Tibial artery (tissue), 4 donors: ENCODE results near the gene KIFC3.

Source experiments
- DNase-seq, 2 donors: peaks; one replicate each; pipeline ENCODE4 v3.0.0-alpha.2; 2019
- H3K27ac ChIP-seq, 2 donors: fragments of 200-600 bp; sonication (generic) in 1 of 2; 1 replicate in 1 of 2; 2 replicates in 1 of 2; pipeline ENCODE4 v1.5.1; 2018 to 2019; ENCODE audit warnings: mild to moderate bottlenecking in 1 of 2
- H3K27me3 ChIP-seq, 2 donors: fragments of 200-600 bp; sonication (generic) in 1 of 2; one replicate each; pipeline versions ENCODE4 v1.5.1 to v1.6.0; 2016 to 2019
- H3K36me3 ChIP-seq, 3 donors: fragments of 200-600 bp; sonication (generic) in 2 of 3; one replicate each; pipeline ENCODE4 v1.5.1; 2016 to 2019; ENCODE audit warnings: mild to moderate bottlenecking in 2 of 3
- H3K4me1 ChIP-seq, 4 donors: fragments of 200-600 bp; sonication (generic) in 2 of 4; 1 replicate in 3 of 4; 2 replicates in 1 of 4; pipeline ENCODE4 v1.5.1; 2016 to 2019
- H3K4me3 ChIP-seq, 2 donors: fragments of 200-600 bp; sonication (generic) in 1 of 2; 1 replicate in 1 of 2; 2 replicates in 1 of 2; pipeline ENCODE4 v1.5.1; 2018 to 2019; ENCODE audit warnings: mild to moderate bottlenecking in 2 of 2
- H3K9me3 ChIP-seq, 3 donors: fragments of 200-600 bp; sonication (generic) in 1 of 3; one replicate each; pipeline ENCODE4 v1.5.1; 2016 to 2019
- intact Hi-C: fragments of 100-400 bp; cut with DNase I; formaldehyde crosslinking; loops from one replicate; pipeline ENCODE4 v1.15.0; 2023; ENCODE audit warnings: low total_unique reads
- TF ChIP-seq, protein P1 (sequence below), 2 experiments: fragments of 200-600 bp in 1 of 2; fragments of 450-650 bp in 1 of 2; IDR thresholded peaks; one replicate each; pipeline ENCODE4 v1.5.1; 2017 to 2019; ENCODE audit warnings: antibody characterized with exemption in 2 of 2, mild to moderate bottlenecking in 1 of 2, moderate library complexity in 1 of 2

KIFC3 gene

DNA sequence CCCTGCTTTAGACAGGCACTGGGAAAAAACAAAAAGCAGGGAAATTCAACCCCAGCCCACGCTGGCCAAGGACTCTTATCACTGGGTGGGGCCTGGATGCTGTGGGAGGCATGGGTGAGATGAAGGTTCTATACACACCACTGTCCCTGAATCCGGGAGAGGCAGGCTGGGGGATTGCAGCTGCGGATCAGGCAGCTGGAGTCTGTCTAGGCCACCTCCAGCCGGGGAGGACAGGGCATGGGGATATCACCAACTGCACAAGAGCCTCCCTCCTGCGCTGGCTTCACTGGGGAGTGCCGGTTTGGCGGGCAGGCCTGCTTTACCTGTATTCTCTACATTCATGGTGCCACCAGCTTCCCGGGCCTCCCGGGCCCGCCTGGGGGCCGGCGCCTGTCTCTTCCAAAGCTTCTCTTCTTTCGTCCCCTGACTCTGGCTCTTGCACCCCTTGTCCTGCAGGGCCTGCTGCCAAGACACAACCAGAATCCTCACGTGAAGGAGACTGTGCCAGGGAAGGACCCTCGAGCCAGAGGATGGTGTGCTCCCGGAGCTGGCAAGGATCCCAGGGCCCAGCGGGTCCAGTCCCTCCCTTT is 13.9 kb downstream of the KIFC3 start:
- intact Hi-C loops: no loop called here
- Histone ChIP-seq H3K9me3 (no peaks in the 10 kb centered on the region), H3K4me3 (no peak overlapping the region), H3K27me3 (no peaks in the 10 kb centered on the region), H3K27ac (no peak overlapping the region), H3K4me1 (peaks cover 0 to 12% (median 3%) of the 10 kb centered on the region in 4 donors), H3K36me3 (peaks cover 0 to 70% (median 34%) of the 10 kb centered on the region in 3 donors)
- TF ChIP-seq, protein P1, sequence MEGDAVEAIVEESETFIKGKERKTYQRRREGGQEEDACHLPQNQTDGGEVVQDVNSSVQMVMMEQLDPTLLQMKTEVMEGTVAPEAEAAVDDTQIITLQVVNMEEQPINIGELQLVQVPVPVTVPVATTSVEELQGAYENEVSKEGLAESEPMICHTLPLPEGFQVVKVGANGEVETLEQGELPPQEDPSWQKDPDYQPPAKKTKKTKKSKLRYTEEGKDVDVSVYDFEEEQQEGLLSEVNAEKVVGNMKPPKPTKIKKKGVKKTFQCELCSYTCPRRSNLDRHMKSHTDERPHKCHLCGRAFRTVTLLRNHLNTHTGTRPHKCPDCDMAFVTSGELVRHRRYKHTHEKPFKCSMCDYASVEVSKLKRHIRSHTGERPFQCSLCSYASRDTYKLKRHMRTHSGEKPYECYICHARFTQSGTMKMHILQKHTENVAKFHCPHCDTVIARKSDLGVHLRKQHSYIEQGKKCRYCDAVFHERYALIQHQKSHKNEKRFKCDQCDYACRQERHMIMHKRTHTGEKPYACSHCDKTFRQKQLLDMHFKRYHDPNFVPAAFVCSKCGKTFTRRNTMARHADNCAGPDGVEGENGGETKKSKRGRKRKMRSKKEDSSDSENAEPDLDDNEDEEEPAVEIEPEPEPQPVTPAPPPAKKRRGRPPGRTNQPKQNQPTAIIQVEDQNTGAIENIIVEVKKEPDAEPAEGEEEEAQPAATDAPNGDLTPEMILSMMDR (IDR thresholded peaks at IDR 0.05): no peak
- no peak for DNase-seq

DNA sequence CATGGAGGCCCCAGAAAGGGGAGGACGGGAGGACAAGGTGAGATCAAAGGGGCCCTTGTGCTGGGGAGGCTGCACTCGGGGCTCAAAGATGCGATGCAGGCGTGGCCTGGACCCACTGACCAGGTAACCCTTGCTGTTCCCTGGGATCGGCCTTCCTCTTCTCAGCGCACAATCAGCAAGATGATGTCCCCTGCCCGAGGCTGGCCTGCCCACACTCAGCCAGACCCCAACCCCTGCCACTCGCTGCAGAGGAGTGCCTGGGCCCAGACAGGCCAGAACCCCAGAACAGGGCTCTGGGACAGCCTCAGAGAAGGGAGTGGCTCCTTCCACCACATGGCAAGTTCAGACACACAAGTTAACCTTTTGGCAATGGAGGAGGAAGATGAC is 14.8 kb downstream of the KIFC3 start:
- DNase-seq: no peak
- no peak overlapping the region for H3K4me3 ChIP-seq
- no peak overlapping the region for H3K27ac ChIP-seq
- intact Hi-C loops: no loop called here
- no peaks in the 10 kb centered on the region for H3K9me3 ChIP-seq
- TF ChIP-seq, protein P1 (IDR thresholded peaks at IDR 0.05): no peak
- no peaks in the 10 kb centered on the region for H3K27me3 ChIP-seq
- peaks cover 0 to 64% (median 32%) of the 10 kb centered on the region in 3 donors for H3K36me3 ChIP-seq
- peaks cover 0 to 12% (median 3%) of the 10 kb centered on the region in 4 donors for H3K4me1 ChIP-seq

DNA sequence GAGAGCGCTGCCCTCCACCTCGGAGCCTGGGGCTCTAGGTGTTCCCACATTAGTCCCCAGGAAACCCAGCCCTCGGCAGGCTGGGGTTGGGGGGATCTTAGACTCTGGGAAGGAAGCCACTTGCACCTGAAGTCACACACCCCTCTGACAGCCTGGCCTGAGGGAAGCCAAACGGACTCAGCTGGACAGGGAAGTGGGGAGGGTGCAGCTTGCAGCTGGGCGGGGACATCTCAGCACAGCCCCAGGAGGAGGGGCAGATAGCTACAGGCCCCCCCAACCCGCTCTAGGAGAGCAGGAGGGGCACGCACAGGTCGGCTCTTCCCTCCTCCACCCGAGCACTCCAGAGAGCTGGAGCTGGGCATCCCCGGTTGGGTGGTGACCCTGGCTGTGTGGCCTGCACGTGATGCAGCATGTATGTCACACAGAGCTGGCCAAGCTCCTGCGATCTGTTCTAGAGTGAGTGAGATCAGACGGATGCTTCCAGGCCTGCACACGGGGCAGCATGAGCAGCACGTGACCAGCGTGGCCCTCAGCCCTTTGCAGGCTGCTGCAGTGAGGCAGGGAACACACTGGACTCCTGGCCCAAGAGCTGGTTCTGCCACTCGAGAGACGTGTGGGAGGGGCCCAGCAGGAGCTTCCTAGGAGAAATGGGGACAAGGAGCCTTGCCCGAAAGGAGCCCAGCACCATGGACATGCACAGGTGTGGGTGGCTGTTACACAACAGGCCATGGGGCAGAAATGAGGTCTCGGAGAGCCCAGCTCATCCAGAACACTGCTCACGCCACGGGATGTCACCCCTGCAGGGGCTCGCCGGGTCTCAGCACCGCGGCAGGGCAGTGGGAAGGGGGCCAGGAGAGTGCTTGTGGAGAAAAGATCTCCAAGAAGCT is 15.4 kb downstream of the KIFC3 start:
- intact Hi-C loops: no loop called here
- H3K4me1 ChIP-seq: peaks cover 0 to 12% (median 3%) of the 10 kb centered on the region in 4 donors
- TF ChIP-seq, protein P1 (IDR thresholded peaks at IDR 0.05): no peak
- H3K36me3 ChIP-seq: peaks cover 0 to 60% (median 32%) of the 10 kb centered on the region in 3 donors
- H3K27me3 ChIP-seq: no peaks in the 10 kb centered on the region
- no peak for DNase-seq
- H3K4me3 ChIP-seq: no peak overlapping the region
- H3K27ac ChIP-seq: no peak overlapping the region
- no peaks in the 10 kb centered on the region for H3K9me3 ChIP-seq

DNA sequence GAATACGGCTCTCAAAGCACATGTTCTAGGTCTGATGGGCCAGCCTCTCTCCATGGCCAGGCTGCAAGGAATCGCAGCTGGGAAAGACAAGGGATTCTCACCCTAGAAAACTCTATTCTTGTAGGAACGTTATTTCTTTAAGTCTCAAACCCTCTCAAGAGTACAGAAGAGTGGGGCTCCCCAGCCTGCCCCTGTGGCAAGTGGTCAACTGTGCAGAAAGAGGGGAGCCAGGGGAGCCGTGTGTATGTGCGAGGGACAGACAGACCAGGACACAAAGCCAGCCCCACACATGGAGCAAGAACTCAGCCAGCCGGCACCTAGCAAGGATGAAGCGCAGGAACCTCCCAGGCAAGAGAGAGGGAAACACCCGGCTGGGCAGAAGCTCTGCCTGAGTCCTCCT is 16.4 kb downstream of the KIFC3 start:
- H3K27ac ChIP-seq: no peak overlapping the region
- no peaks in the 10 kb centered on the region for H3K27me3 ChIP-seq
- H3K4me3 ChIP-seq: no peak overlapping the region
- peaks cover 0 to 51% (median 32%) of the 10 kb centered on the region in 3 donors for H3K36me3 ChIP-seq
- H3K4me1 ChIP-seq: peaks cover 0 to 4% (median 0%) of the 10 kb centered on the region in 4 donors
- intact Hi-C loops: no loop called here
- no peaks in the 10 kb centered on the region for H3K9me3 ChIP-seq
- no peak for DNase-seq
- TF ChIP-seq, protein P1 (IDR thresholded peaks at IDR 0.05): no peak

DNA sequence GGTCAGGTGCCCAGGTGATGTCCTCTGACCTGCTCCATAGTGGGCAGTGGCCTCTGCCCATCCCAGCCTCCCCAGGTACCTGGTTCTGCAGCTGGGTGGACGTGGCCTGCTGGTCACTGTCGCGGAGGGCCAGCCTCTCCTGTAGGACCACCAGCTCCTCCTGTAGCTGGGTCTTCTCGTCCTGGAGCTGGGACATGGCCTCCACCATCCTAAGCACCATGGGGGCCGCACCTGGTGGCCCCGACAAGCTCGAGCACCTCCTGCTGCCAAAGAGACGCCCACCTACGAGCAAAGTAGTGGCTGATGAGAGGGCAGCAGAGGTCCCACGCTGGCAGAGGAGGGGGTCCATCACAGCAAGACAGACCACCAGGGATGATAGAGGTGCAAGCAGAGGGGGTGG is 16.9 kb downstream of the KIFC3 start:
- peaks cover 0 to 46% (median 32%) of the 10 kb centered on the region in 3 donors for H3K36me3 ChIP-seq
- no peaks in the 10 kb centered on the region for H3K9me3 ChIP-seq
- intact Hi-C loops: no loop called here
- no peaks in the 10 kb centered on the region for H3K27me3 ChIP-seq
- TF ChIP-seq, protein P1 (IDR thresholded peaks at IDR 0.05): no peak
- H3K4me3 ChIP-seq: no peak overlapping the region
- peak in 1 of 2 donors; percentile 51 for DNase-seq
- no peak overlapping the region for H3K27ac ChIP-seq
- no peaks in the 10 kb centered on the region for H3K4me1 ChIP-seq
